Astrocyte (in vitro differentiated cells and primary cell): ENCODE data around the gene DAO.
"Not testable (repeated sequence)": the region's sequence is repeated elsewhere in the genome, so short reads cannot be mapped to it uniquely, and the experiment has no call there.

Experiments used
- EZH2 ChIP-seq: IDR thresholded peaks from 2 replicates; pipeline ENCODE4 v1.6.1; 2012; ENCODE audit warnings: mild to moderate bottlenecking, low read length, inconsistent platforms; ENCODE audit not compliant: insufficient read depth
- TF ChIP-seq, protein P1 (sequence below): IDR thresholded peaks from 2 replicates; pipeline ENCODE4 v1.5.1; 2011; ENCODE audit warnings: low read depth, mild to moderate bottlenecking, inconsistent platforms, low read length, moderate library complexity; ENCODE audit not compliant: insufficient read depth

- TF ChIP-seq EZH2 = not testable (repeated sequence)
- TF ChIP-seq, protein P1, sequence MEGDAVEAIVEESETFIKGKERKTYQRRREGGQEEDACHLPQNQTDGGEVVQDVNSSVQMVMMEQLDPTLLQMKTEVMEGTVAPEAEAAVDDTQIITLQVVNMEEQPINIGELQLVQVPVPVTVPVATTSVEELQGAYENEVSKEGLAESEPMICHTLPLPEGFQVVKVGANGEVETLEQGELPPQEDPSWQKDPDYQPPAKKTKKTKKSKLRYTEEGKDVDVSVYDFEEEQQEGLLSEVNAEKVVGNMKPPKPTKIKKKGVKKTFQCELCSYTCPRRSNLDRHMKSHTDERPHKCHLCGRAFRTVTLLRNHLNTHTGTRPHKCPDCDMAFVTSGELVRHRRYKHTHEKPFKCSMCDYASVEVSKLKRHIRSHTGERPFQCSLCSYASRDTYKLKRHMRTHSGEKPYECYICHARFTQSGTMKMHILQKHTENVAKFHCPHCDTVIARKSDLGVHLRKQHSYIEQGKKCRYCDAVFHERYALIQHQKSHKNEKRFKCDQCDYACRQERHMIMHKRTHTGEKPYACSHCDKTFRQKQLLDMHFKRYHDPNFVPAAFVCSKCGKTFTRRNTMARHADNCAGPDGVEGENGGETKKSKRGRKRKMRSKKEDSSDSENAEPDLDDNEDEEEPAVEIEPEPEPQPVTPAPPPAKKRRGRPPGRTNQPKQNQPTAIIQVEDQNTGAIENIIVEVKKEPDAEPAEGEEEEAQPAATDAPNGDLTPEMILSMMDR = not testable (repeated sequence)
Observed at GRCh38 chr12:108841825-108842224, 38.1 kb upstream of the DAO start.
